ENCODE measurements around the gene AFAP1. TPM values are rescaled to one million over a fixed set of nuclear protein-coding genes. Genes with fewer than 3 reads are reported as not detected.

AFAP1 gene
- total and polyA plus RNA-seq, 8 donors = 3.2 to 15.9 (median 6.3) TPM

GRCh38 chr4:7941965-7942496 is 2.4 kb upstream of the AFAP1 start:
- DNase-seq (peak in 1 of 6 donors; percentile 10), FAIRE-seq (no peak)
- WGBS, 2 donors = 85 to 93% methylated on average over 4 of the region's 4 CpGs

GRCh38 chr4:7941111-7941964 is 1.7 kb upstream of the AFAP1 start:
- Histone ChIP-seq H3K9me3 (no peaks in the 10 kb centered on the region), H3K27me3 (no peaks in the 10 kb centered on the region), H3K36me3 (no peaks in the 10 kb centered on the region), H3K4me3 (no peak overlapping the region), H3K4me1 (peaks cover 0 to 5% (median 0%) of the 10 kb centered on the region in 3 donors), H3K27ac (peak overlapping the region in 1 of 4 donors; percentile 19)
- DNase-seq (peak in 2 of 6 donors; percentile 26 to 42), FAIRE-seq (no peak), ATAC-seq (no peak)
- WGBS, 2 donors = 68 to 73% methylated on average over 11 of the region's 11 CpGs
- intact Hi-C loops (cut with DNase I) = no loop called here
- no peak for TF ChIP-seq CTCF (IDR thresholded peaks at IDR 0.05)

More at GRCh38 chr4:7941965-7942496, 2.4 kb upstream of the AFAP1 start:
- Histone ChIP-seq H3K9me3 (no peaks in the 10 kb centered on the region), H3K27me3 (no peaks in the 10 kb centered on the region), H3K27ac (no peak overlapping the region), H3K36me3 (no peaks in the 10 kb centered on the region), H3K4me1 (peaks cover 0 to 5% (median 0%) of the 10 kb centered on the region in 3 donors), H3K4me3 (no peak overlapping the region)
- no peak for ATAC-seq
- intact Hi-C loops (cut with DNase I) = no loop called here
- TF ChIP-seq CTCF (IDR thresholded peaks at IDR 0.05) = no peak

GRCh38 chr4:7938609-7939376 is 868 bp downstream of the AFAP1 start:
- peak in 5 of 6 donors; percentile 19 to 78 (median 46) for DNase-seq

GRCh38 chr4:7938266-7938608 is 1.4 kb downstream of the AFAP1 start:
- intact Hi-C loops (cut with DNase I) = no loop called here
- H3K9me3 ChIP-seq = no peaks in the 10 kb centered on the region
- ATAC-seq = no peak
- no peaks in the 10 kb centered on the region for H3K27me3 ChIP-seq
- H3K36me3 ChIP-seq = no peaks in the 10 kb centered on the region
- H3K4me1 ChIP-seq = peaks cover 0 to 5% (median 0%) of the 10 kb centered on the region in 3 donors
- no peak for TF ChIP-seq CTCF (IDR thresholded peaks at IDR 0.05)
- no peak for FAIRE-seq
- DNase-seq = no peak
- H3K4me3 ChIP-seq = peak overlapping the region; percentile 75 to 93 (median 81)
- H3K27ac ChIP-seq = peak overlapping the region in 2 of 4 donors; percentile 84 to 89
- WGBS, 2 donors = 24 to 35% methylated on average over 6 of the region's 6 CpGs

More at GRCh38 chr4:7938609-7939376, 868 bp downstream of the AFAP1 start:
- 1 to 2% methylated on average over 59 to 75 of the region's 75 CpGs for WGBS, 2 donors
- no peaks in the 10 kb centered on the region for H3K27me3 ChIP-seq
- no peaks in the 10 kb centered on the region for H3K36me3 ChIP-seq
- FAIRE-seq (no peak), ATAC-seq (peak; percentile 35 to 59 (median 52))
- TF ChIP-seq CTCF (IDR thresholded peaks at IDR 0.05) = no peak
- no peaks in the 10 kb centered on the region for H3K9me3 ChIP-seq
- intact Hi-C loops (cut with DNase I) = no loop called here
- H3K4me1 ChIP-seq = peaks cover 0 to 5% (median 0%) of the 10 kb centered on the region in 3 donors
- peak overlapping the region; percentile 75 to 93 (median 81) for H3K4me3 ChIP-seq
- peak overlapping the region; percentile 74 to 89 (median 81) for H3K27ac ChIP-seq
